Panc1 (cell line): ENCODE measurements around the gene TFCP2L1. TPM values are rescaled to one million over a fixed set of nuclear protein-coding genes. Genes with fewer than 3 reads are reported as not detected.

Experiments used
- ATAC-seq: fragments of 200-7000 bp; cut with Tn5 transposase; 2 replicates; pipeline ENCODE4 v1.9.1; 2020; ENCODE audit warnings: mild to moderate bottlenecking, moderate library complexity
- BruUV-seq: library from RNA; stranded (reverse); fragments of 400-500 nt; replicated peaks from 2 replicates; lab custom pipeline; 2021; lab: Mats Ljungman, UMichigan
- CTCF ChIA-PET: fragments of 300-600 bp; sonication (Branson Sonifier 250); formaldehyde crosslinking; loops from one replicate; lab custom pipeline; 2022; ENCODE audit warnings: antibody characterized with exemption; lab: Charles Lee
- POLR2A ChIA-PET: fragments of 300-600 bp; sonication (Branson Sonifier 250); formaldehyde crosslinking; loops from one replicate; lab custom pipeline; 2022; ENCODE audit warnings: antibody characterized with exemption; lab: Charles Lee
- DNase-seq: peaks from one replicate; pipeline ENCODE4 v3.0.0-alpha.2; 2010; ENCODE audit warnings: low read depth, low spot score
- H3K27ac ChIP-seq: 2 replicates; pipeline ENCODE4 v1.5.1; 2011; ENCODE audit warnings: mild to moderate bottlenecking, low read length, inconsistent platforms
- H3K27me3 ChIP-seq: fragments of 200-500 bp; sonication (Bioruptor generic); 2 replicates; pipeline ENCODE4 v1.6.0; 2014; ENCODE audit warnings: low read length, inconsistent platforms; ENCODE audit not compliant: control insufficient read depth, insufficient read depth
- H3K36me3 ChIP-seq: fragments of 200-500 bp; sonication (Bioruptor generic); 2 replicates; pipeline ENCODE4 v1.5.1; 2014; ENCODE audit warnings: inconsistent platforms, mild to moderate bottlenecking, low read length, moderate library complexity; ENCODE audit not compliant: control insufficient read depth, insufficient read depth
- H3K4me1 ChIP-seq: 2 replicates; pipeline ENCODE4 v1.5.1; 2011; ENCODE audit warnings: inconsistent platforms, mild to moderate bottlenecking, low read length, moderate library complexity; ENCODE audit not compliant: control insufficient read depth, insufficient read depth
- H3K4me3 ChIP-seq, 2 experiments: 2 replicates each; pipeline ENCODE4 v1.5.1; 2011 to 2012; ENCODE audit warnings: low read depth in 2 of 2, low read length in 2 of 2, mild to moderate bottlenecking in 2 of 2, inconsistent platforms in 1 of 2, moderate library complexity in 1 of 2
- H3K9me3 ChIP-seq: fragments of 200-500 bp; sonication (Bioruptor generic); 2 replicates; pipeline ENCODE4 v1.5.1; 2014; ENCODE audit warnings: low read depth, mild to moderate bottlenecking, inconsistent platforms, low read length, moderate library complexity; ENCODE audit not compliant: control insufficient read depth, insufficient read depth
- POLR2AphosphoS5 ChIP-seq: IDR thresholded peaks from 2 replicates; pipeline ENCODE4 v1.6.1; 2012; ENCODE audit warnings: mild to moderate bottlenecking, low read depth, low read length, moderate library complexity
- SIN3A ChIP-seq: IDR thresholded peaks from 2 replicates; pipeline ENCODE4 v1.6.1; 2012; ENCODE audit warnings: low read depth, mild to moderate bottlenecking, low read length, moderate library complexity, borderline replicate concordance; ENCODE audit not compliant: insufficient read depth
- TCF7L2 ChIP-seq: IDR thresholded peaks from 2 replicates; pipeline ENCODE4 v1.6.1; 2011; ENCODE audit warnings: mild to moderate bottlenecking, low read depth, low read length, inconsistent platforms
- in situ Hi-C: cut with HindIII; loops from 2 replicates; pipeline ENCODE4 v1.10.0; 2016; ENCODE audit warnings: low sequenced_read_pairs, low pct_unique_long_range_greater_than_20kb
- intact Hi-C: fragments of 100-400 bp; cut with micrococcal nuclease; formaldehyde crosslinking; loops from one replicate; pipeline ENCODE4 v1.10.0; 2022; ENCODE audit not compliant: unreplicated experiment
- total RNA-seq: library from RNA; stranded (reverse); gene quantifications from one replicate; pipeline ENCODE4 v1.2.1, GENCODE V29; 2021; ENCODE audit not compliant: unreplicated experiment
- TF ChIP-seq, protein P1 (sequence below): fragments of 450-650 bp; IDR thresholded peaks from 2 replicates; pipeline ENCODE4 v1.5.1; 2017; ENCODE audit warnings: mild to moderate bottlenecking
- TF ChIP-seq, protein P2 (sequence below), 2 experiments: IDR thresholded peaks; 2 replicates each; pipeline ENCODE4 v1.6.1; 2011 to 2012; ENCODE audit warnings: low read depth in 2 of 2, control low read depth in 1 of 2, low read length in 1 of 2, mild to moderate bottlenecking in 1 of 2, moderate library complexity in 1 of 2; ENCODE audit not compliant: insufficient read depth in 1 of 2

The TFCP2L1 gene
- total RNA-seq, 1 experiment from 2014 or later = 4.9 TPM

DNA sequence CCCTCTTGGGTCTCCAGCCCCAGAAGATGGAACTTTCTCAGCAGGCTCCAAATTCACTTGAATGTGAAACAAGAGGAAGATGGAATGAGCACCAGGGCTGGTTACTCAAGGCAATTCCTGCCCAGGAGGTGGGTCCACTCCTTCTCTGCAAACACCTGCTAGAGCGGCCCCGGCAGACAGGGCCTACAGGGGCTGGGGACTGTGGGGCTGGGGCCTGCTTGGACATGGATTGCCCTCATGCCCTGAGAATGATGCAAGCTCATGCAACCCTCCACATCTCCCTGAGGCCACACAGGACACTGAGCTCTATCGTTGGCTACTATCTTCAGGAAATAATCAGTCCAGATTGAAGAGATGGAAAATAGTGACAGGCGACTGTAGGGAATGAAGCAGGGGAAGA lies 39.1 kb downstream of the TFCP2L1 start:
- in situ Hi-C loops = no loop called here
- CTCF ChIA-PET = no interaction called here
- no peak overlapping the region for H3K4me3 ChIP-seq
- no peaks in the 10 kb centered on the region for H3K4me1 ChIP-seq
- H3K9me3 ChIP-seq = no peaks in the 10 kb centered on the region
- POLR2A ChIA-PET = no interaction called here
- ATAC-seq = no peak
- no peak overlapping the region for H3K27ac ChIP-seq
- no peaks in the 10 kb centered on the region for H3K27me3 ChIP-seq
- BruUV-seq = no TSS peak
- no peaks in the 10 kb centered on the region for H3K36me3 ChIP-seq
- intact Hi-C loops = no loop called here
- TF ChIP-seq, protein P1, sequence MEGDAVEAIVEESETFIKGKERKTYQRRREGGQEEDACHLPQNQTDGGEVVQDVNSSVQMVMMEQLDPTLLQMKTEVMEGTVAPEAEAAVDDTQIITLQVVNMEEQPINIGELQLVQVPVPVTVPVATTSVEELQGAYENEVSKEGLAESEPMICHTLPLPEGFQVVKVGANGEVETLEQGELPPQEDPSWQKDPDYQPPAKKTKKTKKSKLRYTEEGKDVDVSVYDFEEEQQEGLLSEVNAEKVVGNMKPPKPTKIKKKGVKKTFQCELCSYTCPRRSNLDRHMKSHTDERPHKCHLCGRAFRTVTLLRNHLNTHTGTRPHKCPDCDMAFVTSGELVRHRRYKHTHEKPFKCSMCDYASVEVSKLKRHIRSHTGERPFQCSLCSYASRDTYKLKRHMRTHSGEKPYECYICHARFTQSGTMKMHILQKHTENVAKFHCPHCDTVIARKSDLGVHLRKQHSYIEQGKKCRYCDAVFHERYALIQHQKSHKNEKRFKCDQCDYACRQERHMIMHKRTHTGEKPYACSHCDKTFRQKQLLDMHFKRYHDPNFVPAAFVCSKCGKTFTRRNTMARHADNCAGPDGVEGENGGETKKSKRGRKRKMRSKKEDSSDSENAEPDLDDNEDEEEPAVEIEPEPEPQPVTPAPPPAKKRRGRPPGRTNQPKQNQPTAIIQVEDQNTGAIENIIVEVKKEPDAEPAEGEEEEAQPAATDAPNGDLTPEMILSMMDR = no peak
- no peak for TF ChIP-seq TCF7L2
- TF ChIP-seq POLR2AphosphoS5 = no peak
- no peak for TF ChIP-seq SIN3A
- no peak for DNase-seq

- H3K36me3 ChIP-seq = no peaks in the 10 kb centered on the region
- ATAC-seq (no peak), DNase-seq (no peak)
- H3K9me3 ChIP-seq = no peaks in the 10 kb centered on the region
- ChIA-PET POLR2A (no interaction called here), CTCF (no interaction called here)
- no peak overlapping the region for H3K4me3 ChIP-seq
- intact Hi-C loops (no loop called here), in situ Hi-C loops (no loop called here)
- no peak for TF ChIP-seq TCF7L2
- no peak for TF ChIP-seq POLR2AphosphoS5
- TF ChIP-seq SIN3A = no peak
- TF ChIP-seq, protein P2, sequence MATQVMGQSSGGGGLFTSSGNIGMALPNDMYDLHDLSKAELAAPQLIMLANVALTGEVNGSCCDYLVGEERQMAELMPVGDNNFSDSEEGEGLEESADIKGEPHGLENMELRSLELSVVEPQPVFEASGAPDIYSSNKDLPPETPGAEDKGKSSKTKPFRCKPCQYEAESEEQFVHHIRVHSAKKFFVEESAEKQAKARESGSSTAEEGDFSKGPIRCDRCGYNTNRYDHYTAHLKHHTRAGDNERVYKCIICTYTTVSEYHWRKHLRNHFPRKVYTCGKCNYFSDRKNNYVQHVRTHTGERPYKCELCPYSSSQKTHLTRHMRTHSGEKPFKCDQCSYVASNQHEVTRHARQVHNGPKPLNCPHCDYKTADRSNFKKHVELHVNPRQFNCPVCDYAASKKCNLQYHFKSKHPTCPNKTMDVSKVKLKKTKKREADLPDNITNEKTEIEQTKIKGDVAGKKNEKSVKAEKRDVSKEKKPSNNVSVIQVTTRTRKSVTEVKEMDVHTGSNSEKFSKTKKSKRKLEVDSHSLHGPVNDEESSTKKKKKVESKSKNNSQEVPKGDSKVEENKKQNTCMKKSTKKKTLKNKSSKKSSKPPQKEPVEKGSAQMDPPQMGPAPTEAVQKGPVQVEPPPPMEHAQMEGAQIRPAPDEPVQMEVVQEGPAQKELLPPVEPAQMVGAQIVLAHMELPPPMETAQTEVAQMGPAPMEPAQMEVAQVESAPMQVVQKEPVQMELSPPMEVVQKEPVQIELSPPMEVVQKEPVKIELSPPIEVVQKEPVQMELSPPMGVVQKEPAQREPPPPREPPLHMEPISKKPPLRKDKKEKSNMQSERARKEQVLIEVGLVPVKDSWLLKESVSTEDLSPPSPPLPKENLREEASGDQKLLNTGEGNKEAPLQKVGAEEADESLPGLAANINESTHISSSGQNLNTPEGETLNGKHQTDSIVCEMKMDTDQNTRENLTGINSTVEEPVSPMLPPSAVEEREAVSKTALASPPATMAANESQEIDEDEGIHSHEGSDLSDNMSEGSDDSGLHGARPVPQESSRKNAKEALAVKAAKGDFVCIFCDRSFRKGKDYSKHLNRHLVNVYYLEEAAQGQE (IDR thresholded peaks at IDR 0.05; ENCODE audit: insufficient read depth in 1 of 2, low read depth in 2 of 2, low read length in 1 of 2) = no peak
- TF ChIP-seq, protein P1 = no peak
- no peaks in the 10 kb centered on the region for H3K27me3 ChIP-seq
- no peaks in the 10 kb centered on the region for H3K4me1 ChIP-seq
- no TSS peak for BruUV-seq
- H3K27ac ChIP-seq = no peak overlapping the region
These were observed 39.7 kb downstream of the TFCP2L1 start for GRCh38 chr2:121245120-121245820.
